Stimulated activated CD4-positive, alpha-beta T cell treated with anti-CD3 and anti-CD28 coated beads, Interleukin-12 subunit alpha, Interleukin-12 subunit beta, amount 100 ng/mL, for 4 hours (primary cell): Measurements from ENCODE around the gene PPP2R5D.

Experiments
- DNase-seq: peaks from one replicate; pipeline ENCODE4 v3.0.0-alpha.2; 2020

Gene PPP2R5D

GRCh38 chr6:43060034-43060754 is 75.8 kb downstream of the PPP2R5D start:
- DNase-seq = no peak

- DNase-seq = no peak
Measured at GRCh38 chr6:43060755-43061633, 76.6 kb downstream of the PPP2R5D start.

GRCh38 chr6:43061861-43062260 is 77.5 kb downstream of the PPP2R5D start:
- no peak for DNase-seq
